Panc1 (cell line): ENCODE results near the gene AFF2. TPM values are rescaled to one million over a fixed set of nuclear protein-coding genes. Genes with fewer than 3 reads are reported as not detected.

Experiments used
- ATAC-seq: fragments of 200-7000 bp; cut with Tn5 transposase; 2 replicates; pipeline ENCODE4 v1.9.1; 2020; ENCODE audit warnings: mild to moderate bottlenecking, moderate library complexity
- BruUV-seq: library from RNA; stranded (reverse); fragments of 400-500 nt; replicated peaks from 2 replicates; lab custom pipeline; 2021; lab: Mats Ljungman, UMichigan
- CTCF ChIA-PET: fragments of 300-600 bp; sonication (Branson Sonifier 250); formaldehyde crosslinking; loops from one replicate; lab custom pipeline; 2022; ENCODE audit warnings: antibody characterized with exemption; lab: Charles Lee
- POLR2A ChIA-PET: fragments of 300-600 bp; sonication (Branson Sonifier 250); formaldehyde crosslinking; loops from one replicate; lab custom pipeline; 2022; ENCODE audit warnings: antibody characterized with exemption; lab: Charles Lee
- DNase-seq: peaks from one replicate; pipeline ENCODE4 v3.0.0-alpha.2; 2010; ENCODE audit warnings: low read depth, low spot score
- H3K27ac ChIP-seq: 2 replicates; pipeline ENCODE4 v1.5.1; 2011; ENCODE audit warnings: mild to moderate bottlenecking, low read length, inconsistent platforms
- H3K27me3 ChIP-seq: fragments of 200-500 bp; sonication (Bioruptor generic); 2 replicates; pipeline ENCODE4 v1.6.0; 2014; ENCODE audit warnings: low read length, inconsistent platforms; ENCODE audit not compliant: control insufficient read depth, insufficient read depth
- H3K36me3 ChIP-seq: fragments of 200-500 bp; sonication (Bioruptor generic); 2 replicates; pipeline ENCODE4 v1.5.1; 2014; ENCODE audit warnings: inconsistent platforms, mild to moderate bottlenecking, low read length, moderate library complexity; ENCODE audit not compliant: control insufficient read depth, insufficient read depth
- H3K4me1 ChIP-seq: 2 replicates; pipeline ENCODE4 v1.5.1; 2011; ENCODE audit warnings: inconsistent platforms, mild to moderate bottlenecking, low read length, moderate library complexity; ENCODE audit not compliant: control insufficient read depth, insufficient read depth
- H3K4me3 ChIP-seq, 2 experiments: 2 replicates each; pipeline ENCODE4 v1.5.1; 2011 to 2012; ENCODE audit warnings: low read depth in 2 of 2, low read length in 2 of 2, mild to moderate bottlenecking in 2 of 2, inconsistent platforms in 1 of 2, moderate library complexity in 1 of 2
- H3K9me3 ChIP-seq: fragments of 200-500 bp; sonication (Bioruptor generic); 2 replicates; pipeline ENCODE4 v1.5.1; 2014; ENCODE audit warnings: low read depth, mild to moderate bottlenecking, inconsistent platforms, low read length, moderate library complexity; ENCODE audit not compliant: control insufficient read depth, insufficient read depth
- POLR2AphosphoS5 ChIP-seq: IDR thresholded peaks from 2 replicates; pipeline ENCODE4 v1.6.1; 2012; ENCODE audit warnings: mild to moderate bottlenecking, low read depth, low read length, moderate library complexity
- SIN3A ChIP-seq: IDR thresholded peaks from 2 replicates; pipeline ENCODE4 v1.6.1; 2012; ENCODE audit warnings: low read depth, mild to moderate bottlenecking, low read length, moderate library complexity, borderline replicate concordance; ENCODE audit not compliant: insufficient read depth
- TCF7L2 ChIP-seq: IDR thresholded peaks from 2 replicates; pipeline ENCODE4 v1.6.1; 2011; ENCODE audit warnings: mild to moderate bottlenecking, low read depth, low read length, inconsistent platforms
- in situ Hi-C: cut with HindIII; loops from 2 replicates; pipeline ENCODE4 v1.10.0; 2016; ENCODE audit warnings: low sequenced_read_pairs, low pct_unique_long_range_greater_than_20kb
- intact Hi-C: fragments of 100-400 bp; cut with micrococcal nuclease; formaldehyde crosslinking; loops from one replicate; pipeline ENCODE4 v1.10.0; 2022; ENCODE audit not compliant: unreplicated experiment
- total RNA-seq: library from RNA; stranded (reverse); gene quantifications from one replicate; pipeline ENCODE4 v1.2.1, GENCODE V29; 2021; ENCODE audit not compliant: unreplicated experiment
- TF ChIP-seq, protein P1 (sequence below), 2 experiments: IDR thresholded peaks; 2 replicates each; pipeline ENCODE4 v1.6.1; 2011 to 2012; ENCODE audit warnings: low read depth in 2 of 2, control low read depth in 1 of 2, low read length in 1 of 2, mild to moderate bottlenecking in 1 of 2, moderate library complexity in 1 of 2; ENCODE audit not compliant: insufficient read depth in 1 of 2
- TF ChIP-seq, protein P2 (sequence below): fragments of 450-650 bp; IDR thresholded peaks from 2 replicates; pipeline ENCODE4 v1.5.1; 2017; ENCODE audit warnings: mild to moderate bottlenecking

The AFF2 gene
- total RNA-seq, 1 experiment from 2014 or later = 0.05 TPM

DNA sequence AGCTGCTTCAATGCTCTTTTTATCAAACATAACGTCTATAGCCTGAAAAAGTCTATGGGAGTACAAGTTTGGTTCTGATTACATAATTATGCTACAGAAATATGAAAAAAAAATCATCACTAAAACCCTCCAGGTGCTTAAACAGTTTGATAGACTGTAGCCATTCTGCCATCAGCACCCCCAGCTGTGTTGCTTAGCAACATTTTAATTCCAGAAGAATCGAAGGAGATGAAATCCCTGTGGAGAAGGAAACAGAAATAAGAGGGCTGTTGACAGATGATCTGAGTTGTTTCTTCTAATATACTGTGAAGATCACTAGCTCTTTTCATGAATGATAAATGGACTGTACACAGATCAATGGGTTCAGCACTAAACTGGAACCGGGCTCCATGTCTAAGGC, 402.8 kb downstream of the AFF2 start:
- ChIA-PET CTCF (interaction anchor here (0.7 kb wide), 1 partner anchor 368 kb away, joined by 3 read pairs; no protein-coding TSS in a partner anchor), POLR2A (no interaction called here)
- no peak for DNase-seq
- Histone ChIP-seq H3K36me3 (no peaks in the 10 kb centered on the region), H3K9me3 (no peaks in the 10 kb centered on the region), H3K27me3 (no peaks in the 10 kb centered on the region), H3K4me3 (no peak overlapping the region), H3K4me1 (no peaks in the 10 kb centered on the region), H3K27ac (no peak overlapping the region)
- intact Hi-C loops (no loop called here), in situ Hi-C loops (no loop called here)
- TF ChIP-seq, protein P1, sequence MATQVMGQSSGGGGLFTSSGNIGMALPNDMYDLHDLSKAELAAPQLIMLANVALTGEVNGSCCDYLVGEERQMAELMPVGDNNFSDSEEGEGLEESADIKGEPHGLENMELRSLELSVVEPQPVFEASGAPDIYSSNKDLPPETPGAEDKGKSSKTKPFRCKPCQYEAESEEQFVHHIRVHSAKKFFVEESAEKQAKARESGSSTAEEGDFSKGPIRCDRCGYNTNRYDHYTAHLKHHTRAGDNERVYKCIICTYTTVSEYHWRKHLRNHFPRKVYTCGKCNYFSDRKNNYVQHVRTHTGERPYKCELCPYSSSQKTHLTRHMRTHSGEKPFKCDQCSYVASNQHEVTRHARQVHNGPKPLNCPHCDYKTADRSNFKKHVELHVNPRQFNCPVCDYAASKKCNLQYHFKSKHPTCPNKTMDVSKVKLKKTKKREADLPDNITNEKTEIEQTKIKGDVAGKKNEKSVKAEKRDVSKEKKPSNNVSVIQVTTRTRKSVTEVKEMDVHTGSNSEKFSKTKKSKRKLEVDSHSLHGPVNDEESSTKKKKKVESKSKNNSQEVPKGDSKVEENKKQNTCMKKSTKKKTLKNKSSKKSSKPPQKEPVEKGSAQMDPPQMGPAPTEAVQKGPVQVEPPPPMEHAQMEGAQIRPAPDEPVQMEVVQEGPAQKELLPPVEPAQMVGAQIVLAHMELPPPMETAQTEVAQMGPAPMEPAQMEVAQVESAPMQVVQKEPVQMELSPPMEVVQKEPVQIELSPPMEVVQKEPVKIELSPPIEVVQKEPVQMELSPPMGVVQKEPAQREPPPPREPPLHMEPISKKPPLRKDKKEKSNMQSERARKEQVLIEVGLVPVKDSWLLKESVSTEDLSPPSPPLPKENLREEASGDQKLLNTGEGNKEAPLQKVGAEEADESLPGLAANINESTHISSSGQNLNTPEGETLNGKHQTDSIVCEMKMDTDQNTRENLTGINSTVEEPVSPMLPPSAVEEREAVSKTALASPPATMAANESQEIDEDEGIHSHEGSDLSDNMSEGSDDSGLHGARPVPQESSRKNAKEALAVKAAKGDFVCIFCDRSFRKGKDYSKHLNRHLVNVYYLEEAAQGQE (IDR thresholded peaks at IDR 0.05; ENCODE audit: insufficient read depth in 1 of 2, low read depth in 2 of 2, low read length in 1 of 2) = no peak
- TF ChIP-seq, protein P2, sequence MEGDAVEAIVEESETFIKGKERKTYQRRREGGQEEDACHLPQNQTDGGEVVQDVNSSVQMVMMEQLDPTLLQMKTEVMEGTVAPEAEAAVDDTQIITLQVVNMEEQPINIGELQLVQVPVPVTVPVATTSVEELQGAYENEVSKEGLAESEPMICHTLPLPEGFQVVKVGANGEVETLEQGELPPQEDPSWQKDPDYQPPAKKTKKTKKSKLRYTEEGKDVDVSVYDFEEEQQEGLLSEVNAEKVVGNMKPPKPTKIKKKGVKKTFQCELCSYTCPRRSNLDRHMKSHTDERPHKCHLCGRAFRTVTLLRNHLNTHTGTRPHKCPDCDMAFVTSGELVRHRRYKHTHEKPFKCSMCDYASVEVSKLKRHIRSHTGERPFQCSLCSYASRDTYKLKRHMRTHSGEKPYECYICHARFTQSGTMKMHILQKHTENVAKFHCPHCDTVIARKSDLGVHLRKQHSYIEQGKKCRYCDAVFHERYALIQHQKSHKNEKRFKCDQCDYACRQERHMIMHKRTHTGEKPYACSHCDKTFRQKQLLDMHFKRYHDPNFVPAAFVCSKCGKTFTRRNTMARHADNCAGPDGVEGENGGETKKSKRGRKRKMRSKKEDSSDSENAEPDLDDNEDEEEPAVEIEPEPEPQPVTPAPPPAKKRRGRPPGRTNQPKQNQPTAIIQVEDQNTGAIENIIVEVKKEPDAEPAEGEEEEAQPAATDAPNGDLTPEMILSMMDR = no peak
- TF ChIP-seq TCF7L2 (no peak), SIN3A (no peak), POLR2AphosphoS5 (no peak)
- no TSS peak for BruUV-seq
- no peak for ATAC-seq

DNA sequence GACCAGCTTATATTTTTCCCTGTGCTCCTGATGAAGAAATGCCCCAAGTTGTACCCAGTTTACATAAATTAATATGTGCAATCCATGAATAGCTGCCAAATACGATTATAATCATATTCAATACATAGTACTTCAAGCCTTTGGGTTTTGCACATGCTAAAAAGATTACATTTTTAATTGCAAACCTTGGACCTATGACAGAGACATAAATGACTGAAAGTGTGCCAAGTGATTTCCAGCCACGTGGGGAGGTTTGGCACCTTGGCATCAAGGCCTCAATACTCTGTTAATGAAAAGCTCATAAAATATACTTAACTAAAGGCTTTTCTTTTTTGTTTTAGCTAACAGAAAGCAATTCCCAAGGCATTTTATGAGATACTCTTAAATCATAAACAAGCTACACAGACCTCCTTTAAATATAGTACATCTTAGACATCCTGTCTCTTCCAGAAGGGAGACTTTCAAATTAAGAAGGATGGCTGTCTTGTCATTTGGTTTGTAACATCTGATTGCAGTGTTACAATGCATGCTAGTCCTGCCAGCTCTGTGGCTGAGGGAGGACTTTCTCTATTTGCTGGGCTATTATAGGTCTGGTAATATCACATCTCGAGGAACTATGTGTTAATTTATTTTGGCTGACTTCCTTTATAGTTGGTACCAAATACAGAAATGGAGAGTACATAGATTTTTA, 404.1 kb downstream of the AFF2 start:
- H3K27ac ChIP-seq = no peak overlapping the region
- H3K9me3 ChIP-seq = no peaks in the 10 kb centered on the region
- intact Hi-C loops = no loop called here
- ATAC-seq (no peak), DNase-seq (no peak)
- CTCF ChIA-PET = no interaction called here
- in situ Hi-C loops = no loop called here
- TF ChIP-seq POLR2AphosphoS5 (no peak), TCF7L2 (no peak), SIN3A (no peak)
- TF ChIP-seq, protein P2 = no peak
- TF ChIP-seq, protein P1 (IDR thresholded peaks at IDR 0.05; ENCODE audit: insufficient read depth in 1 of 2, low read depth in 2 of 2, low read length in 1 of 2) = no peak
- no peaks in the 10 kb centered on the region for H3K4me1 ChIP-seq
- no peak overlapping the region for H3K4me3 ChIP-seq
- POLR2A ChIA-PET = no interaction called here
- BruUV-seq = no TSS peak
- H3K36me3 ChIP-seq = no peaks in the 10 kb centered on the region
- H3K27me3 ChIP-seq = no peaks in the 10 kb centered on the region
